Gastrocnemius medialis (tissue), 4 donors: ENCODE data around the gene FRG1.
"Not testable (repeated sequence)": the region's sequence is repeated elsewhere in the genome, so short reads cannot be mapped to it uniquely, and the experiment has no call there.

ENCODE experiments used
- POLR2A ChIP-seq, 2 donors: fragments of 450-650 bp; IDR thresholded peaks; one replicate each; pipeline ENCODE4 v1.6.1; 2017; ENCODE audit warnings: antibody characterized with exemption in 2 of 2, mild to moderate bottlenecking in 2 of 2, moderate library complexity in 2 of 2
- TF ChIP-seq, protein P1 (sequence below), 5 experiments: fragments of 450-650 bp in 3 of 5; fragments of 200-600 bp in 2 of 5; sonication (generic) in 2 of 5; IDR thresholded peaks in 4 of 5; conservative IDR thresholded peaks in 1 of 5; 1 replicate in 4 of 5; 2 replicates in 1 of 5; pipeline ENCODE4 v1.5.1; 2016 to 2019; ENCODE audit warnings: antibody characterized with exemption in 5 of 5, mild to moderate bottlenecking in 3 of 5, moderate library complexity in 3 of 5

DNA sequence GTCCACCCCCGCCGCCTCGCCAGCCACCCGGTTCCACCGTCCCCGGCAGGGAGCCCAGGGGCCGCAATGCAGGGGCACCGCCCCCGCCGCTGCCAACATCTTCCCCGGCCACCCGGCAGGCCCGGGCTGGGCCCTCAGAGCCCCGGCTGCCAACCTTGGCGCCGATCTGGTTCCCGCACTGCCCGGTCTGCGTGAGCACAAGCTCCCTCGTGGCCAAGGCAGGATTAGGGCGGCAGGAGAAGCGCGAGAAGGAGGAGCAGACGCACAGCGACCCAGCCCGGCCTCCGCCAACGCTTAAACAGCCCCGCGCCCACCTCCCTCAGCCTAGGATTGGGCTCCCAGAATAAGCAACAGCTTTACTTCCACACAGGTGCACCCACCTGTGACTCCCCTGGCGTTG lies 44.0 kb downstream of the FRG1 start:
- TF ChIP-seq, protein P1, sequence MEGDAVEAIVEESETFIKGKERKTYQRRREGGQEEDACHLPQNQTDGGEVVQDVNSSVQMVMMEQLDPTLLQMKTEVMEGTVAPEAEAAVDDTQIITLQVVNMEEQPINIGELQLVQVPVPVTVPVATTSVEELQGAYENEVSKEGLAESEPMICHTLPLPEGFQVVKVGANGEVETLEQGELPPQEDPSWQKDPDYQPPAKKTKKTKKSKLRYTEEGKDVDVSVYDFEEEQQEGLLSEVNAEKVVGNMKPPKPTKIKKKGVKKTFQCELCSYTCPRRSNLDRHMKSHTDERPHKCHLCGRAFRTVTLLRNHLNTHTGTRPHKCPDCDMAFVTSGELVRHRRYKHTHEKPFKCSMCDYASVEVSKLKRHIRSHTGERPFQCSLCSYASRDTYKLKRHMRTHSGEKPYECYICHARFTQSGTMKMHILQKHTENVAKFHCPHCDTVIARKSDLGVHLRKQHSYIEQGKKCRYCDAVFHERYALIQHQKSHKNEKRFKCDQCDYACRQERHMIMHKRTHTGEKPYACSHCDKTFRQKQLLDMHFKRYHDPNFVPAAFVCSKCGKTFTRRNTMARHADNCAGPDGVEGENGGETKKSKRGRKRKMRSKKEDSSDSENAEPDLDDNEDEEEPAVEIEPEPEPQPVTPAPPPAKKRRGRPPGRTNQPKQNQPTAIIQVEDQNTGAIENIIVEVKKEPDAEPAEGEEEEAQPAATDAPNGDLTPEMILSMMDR (IDR thresholded peaks at IDR 0.05 in 4 of 5, conservative IDR thresholded peaks at IDR 0.05 in 1 of 5): not testable (repeated sequence)
- not testable (repeated sequence) for TF ChIP-seq POLR2A (IDR thresholded peaks at IDR 0.05)
